ES-I3 (cell line): ENCODE measurements around the gene PTPRZ1.

ENCODE experiments used
- H3K36me3 ChIP-seq: 2 replicates; pipeline ENCODE4 v1.6.1; 2013; ENCODE audit warnings: mild to moderate bottlenecking, low read length, control low read depth, moderate library complexity; ENCODE audit not compliant: insufficient read depth
- H3K4me1 ChIP-seq: 2 replicates; pipeline ENCODE4 v1.6.1; 2013; ENCODE audit warnings: mild to moderate bottlenecking, control low read depth, low read length; ENCODE audit not compliant: insufficient read depth
- H3K9ac ChIP-seq: 2 replicates; pipeline ENCODE4 v1.6.1; 2013; ENCODE audit warnings: low read depth, mild to moderate bottlenecking, low read length, moderate library complexity
- H3K9me3 ChIP-seq: 2 replicates; pipeline ENCODE4 v1.6.1; 2013; ENCODE audit warnings: mild to moderate bottlenecking, low read length, moderate library complexity; ENCODE audit not compliant: control insufficient read depth, insufficient read depth

PTPRZ1 gene

GRCh38 chr7:121914676-121915279 lies 41.8 kb downstream of the PTPRZ1 start:
- no peak overlapping the region for H3K9ac ChIP-seq
- no peaks in the 10 kb centered on the region for H3K36me3 ChIP-seq
- H3K4me1 ChIP-seq = peaks cover 12% of the 10 kb centered on the region
- no peaks in the 10 kb centered on the region for H3K9me3 ChIP-seq

GRCh38 chr7:121916211-121916610 lies 43.2 kb downstream of the PTPRZ1 start:
- Histone ChIP-seq H3K36me3 (no peaks in the 10 kb centered on the region), H3K9ac (no peak overlapping the region), H3K4me1 (peaks cover 18% of the 10 kb centered on the region), H3K9me3 (no peaks in the 10 kb centered on the region)

GRCh38 chr7:121919986-121920385 lies 47.0 kb downstream of the PTPRZ1 start:
- Histone ChIP-seq H3K9ac (no peak overlapping the region), H3K9me3 (no peaks in the 10 kb centered on the region), H3K4me1 (peaks cover 31% of the 10 kb centered on the region), H3K36me3 (no peaks in the 10 kb centered on the region)

GRCh38 chr7:121924269-121925186 lies 51.6 kb downstream of the PTPRZ1 start:
- Histone ChIP-seq H3K36me3 (no peaks in the 10 kb centered on the region), H3K9me3 (no peaks in the 10 kb centered on the region), H3K9ac (no peak overlapping the region), H3K4me1 (peaks cover 31% of the 10 kb centered on the region; the same call in 1 of the 2 replicates)

- no peaks in the 10 kb centered on the region for H3K9me3 ChIP-seq
Observed at GRCh38 chr7:121931149-121931902, 58.4 kb downstream of the PTPRZ1 start.

GRCh38 chr7:121932768-121933167 lies 59.8 kb downstream of the PTPRZ1 start:
- Histone ChIP-seq H3K9ac (no peak overlapping the region), H3K4me1 (peaks cover 31% of the 10 kb centered on the region), H3K9me3 (no peaks in the 10 kb centered on the region), H3K36me3 (no peaks in the 10 kb centered on the region)

More at GRCh38 chr7:121931149-121931902, 58.4 kb downstream of the PTPRZ1 start:
- Histone ChIP-seq H3K36me3 (no peaks in the 10 kb centered on the region), H3K4me1 (peaks cover 18% of the 10 kb centered on the region), H3K9ac (no peak overlapping the region)

- Histone ChIP-seq H3K4me1 (peaks cover 59% of the 10 kb centered on the region), H3K9me3 (no peaks in the 10 kb centered on the region), H3K36me3 (no peaks in the 10 kb centered on the region), H3K9ac (no peak overlapping the region)
Observed at GRCh38 chr7:121936951-121937623, 64.1 kb downstream of the PTPRZ1 start.

GRCh38 chr7:121938429-121938996 lies 65.6 kb downstream of the PTPRZ1 start:
- no peaks in the 10 kb centered on the region for H3K36me3 ChIP-seq
- peaks cover 55% of the 10 kb centered on the region for H3K4me1 ChIP-seq
- peak overlapping the region; percentile 18; the same call in 1 of the 2 replicates for H3K9ac ChIP-seq
- H3K9me3 ChIP-seq = no peaks in the 10 kb centered on the region

GRCh38 chr7:121940918-121941317 lies 68.0 kb downstream of the PTPRZ1 start:
- no peak overlapping the region for H3K9ac ChIP-seq
- H3K4me1 ChIP-seq = peaks cover 61% of the 10 kb centered on the region
- H3K36me3 ChIP-seq = no peaks in the 10 kb centered on the region; the same call in 1 of the 2 replicates
- H3K9me3 ChIP-seq = no peaks in the 10 kb centered on the region

- H3K9ac ChIP-seq = no peak overlapping the region
- H3K4me1 ChIP-seq = peaks cover 57% of the 10 kb centered on the region
- no peaks in the 10 kb centered on the region; the same call in 1 of the 2 replicates for H3K36me3 ChIP-seq
- H3K9me3 ChIP-seq = no peaks in the 10 kb centered on the region
Observed at GRCh38 chr7:121941830-121942229, 68.9 kb downstream of the PTPRZ1 start.

- peaks cover 33% of the 10 kb centered on the region for H3K4me1 ChIP-seq
- no peaks in the 10 kb centered on the region; the same call in 1 of the 2 replicates for H3K36me3 ChIP-seq
- H3K9me3 ChIP-seq = no peaks in the 10 kb centered on the region
- no peak overlapping the region for H3K9ac ChIP-seq
Observed at GRCh38 chr7:121945066-121945465, 72.1 kb downstream of the PTPRZ1 start.

GRCh38 chr7:121945480-121946236 lies 72.7 kb downstream of the PTPRZ1 start:
- H3K9ac ChIP-seq = no peak overlapping the region
- peaks cover 27% of the 10 kb centered on the region for H3K4me1 ChIP-seq
- H3K36me3 ChIP-seq = no peaks in the 10 kb centered on the region; the same call in 1 of the 2 replicates
- no peaks in the 10 kb centered on the region for H3K9me3 ChIP-seq

GRCh38 chr7:121953164-121953563 lies 80.2 kb downstream of the PTPRZ1 start:
- H3K9ac ChIP-seq = no peak overlapping the region
- H3K36me3 ChIP-seq = no peaks in the 10 kb centered on the region
- peaks cover 38% of the 10 kb centered on the region; the same call in 1 of the 2 replicates for H3K4me1 ChIP-seq
- H3K9me3 ChIP-seq = no peaks in the 10 kb centered on the region
